ENCODE measurements around the gene KLHL40.

DNA sequence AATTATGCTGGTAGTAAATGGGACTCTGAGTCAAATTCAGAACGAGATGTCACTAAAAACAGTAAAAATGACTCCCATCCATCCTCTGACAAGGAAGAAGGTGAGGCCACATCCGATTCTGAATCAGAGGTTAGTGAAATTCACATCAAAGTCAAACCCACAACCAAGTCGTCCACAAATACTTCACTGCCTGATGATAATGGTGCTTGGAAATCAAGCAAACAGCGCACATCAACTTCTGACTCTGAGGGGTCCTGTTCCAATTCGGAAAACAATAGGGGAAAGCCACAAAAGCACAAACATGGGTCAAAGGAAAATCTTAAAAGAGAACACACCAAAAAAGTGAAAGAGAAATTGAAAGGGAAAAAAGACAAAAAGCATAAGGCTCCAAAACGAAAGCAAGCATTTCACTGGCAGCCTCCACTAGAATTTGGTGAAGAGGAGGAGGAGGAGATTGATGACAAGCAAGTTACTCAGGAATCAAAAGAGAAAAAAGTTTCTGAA lies 46.9 kb upstream of the KLHL40 start:
- TF ChIP-seq POLR2AphosphoS5 (IDR thresholded peaks at IDR 0.05; ENCODE audit: low read depth, low read length) (no peak), TCF7L2 (IDR thresholded peaks at IDR 0.05; ENCODE audit: low read depth, low read length) (no peak)
- TF ChIP-seq, protein P1, sequence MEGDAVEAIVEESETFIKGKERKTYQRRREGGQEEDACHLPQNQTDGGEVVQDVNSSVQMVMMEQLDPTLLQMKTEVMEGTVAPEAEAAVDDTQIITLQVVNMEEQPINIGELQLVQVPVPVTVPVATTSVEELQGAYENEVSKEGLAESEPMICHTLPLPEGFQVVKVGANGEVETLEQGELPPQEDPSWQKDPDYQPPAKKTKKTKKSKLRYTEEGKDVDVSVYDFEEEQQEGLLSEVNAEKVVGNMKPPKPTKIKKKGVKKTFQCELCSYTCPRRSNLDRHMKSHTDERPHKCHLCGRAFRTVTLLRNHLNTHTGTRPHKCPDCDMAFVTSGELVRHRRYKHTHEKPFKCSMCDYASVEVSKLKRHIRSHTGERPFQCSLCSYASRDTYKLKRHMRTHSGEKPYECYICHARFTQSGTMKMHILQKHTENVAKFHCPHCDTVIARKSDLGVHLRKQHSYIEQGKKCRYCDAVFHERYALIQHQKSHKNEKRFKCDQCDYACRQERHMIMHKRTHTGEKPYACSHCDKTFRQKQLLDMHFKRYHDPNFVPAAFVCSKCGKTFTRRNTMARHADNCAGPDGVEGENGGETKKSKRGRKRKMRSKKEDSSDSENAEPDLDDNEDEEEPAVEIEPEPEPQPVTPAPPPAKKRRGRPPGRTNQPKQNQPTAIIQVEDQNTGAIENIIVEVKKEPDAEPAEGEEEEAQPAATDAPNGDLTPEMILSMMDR (IDR thresholded peaks at IDR 0.05) = no peak
- TF ChIP-seq, protein P2, sequence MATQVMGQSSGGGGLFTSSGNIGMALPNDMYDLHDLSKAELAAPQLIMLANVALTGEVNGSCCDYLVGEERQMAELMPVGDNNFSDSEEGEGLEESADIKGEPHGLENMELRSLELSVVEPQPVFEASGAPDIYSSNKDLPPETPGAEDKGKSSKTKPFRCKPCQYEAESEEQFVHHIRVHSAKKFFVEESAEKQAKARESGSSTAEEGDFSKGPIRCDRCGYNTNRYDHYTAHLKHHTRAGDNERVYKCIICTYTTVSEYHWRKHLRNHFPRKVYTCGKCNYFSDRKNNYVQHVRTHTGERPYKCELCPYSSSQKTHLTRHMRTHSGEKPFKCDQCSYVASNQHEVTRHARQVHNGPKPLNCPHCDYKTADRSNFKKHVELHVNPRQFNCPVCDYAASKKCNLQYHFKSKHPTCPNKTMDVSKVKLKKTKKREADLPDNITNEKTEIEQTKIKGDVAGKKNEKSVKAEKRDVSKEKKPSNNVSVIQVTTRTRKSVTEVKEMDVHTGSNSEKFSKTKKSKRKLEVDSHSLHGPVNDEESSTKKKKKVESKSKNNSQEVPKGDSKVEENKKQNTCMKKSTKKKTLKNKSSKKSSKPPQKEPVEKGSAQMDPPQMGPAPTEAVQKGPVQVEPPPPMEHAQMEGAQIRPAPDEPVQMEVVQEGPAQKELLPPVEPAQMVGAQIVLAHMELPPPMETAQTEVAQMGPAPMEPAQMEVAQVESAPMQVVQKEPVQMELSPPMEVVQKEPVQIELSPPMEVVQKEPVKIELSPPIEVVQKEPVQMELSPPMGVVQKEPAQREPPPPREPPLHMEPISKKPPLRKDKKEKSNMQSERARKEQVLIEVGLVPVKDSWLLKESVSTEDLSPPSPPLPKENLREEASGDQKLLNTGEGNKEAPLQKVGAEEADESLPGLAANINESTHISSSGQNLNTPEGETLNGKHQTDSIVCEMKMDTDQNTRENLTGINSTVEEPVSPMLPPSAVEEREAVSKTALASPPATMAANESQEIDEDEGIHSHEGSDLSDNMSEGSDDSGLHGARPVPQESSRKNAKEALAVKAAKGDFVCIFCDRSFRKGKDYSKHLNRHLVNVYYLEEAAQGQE (IDR thresholded peaks at IDR 0.05; ENCODE audit: insufficient read depth in 1 of 2, low read depth in 2 of 2, low read length in 1 of 2) = no peak

All from Panc1 (cell line).